ENCODE data around the gene BABAM2. TPM values are rescaled to one million over a fixed set of nuclear protein-coding genes. Genes with fewer than 3 reads are reported as not detected.

The BABAM2 gene
- total RNA-seq, 1 donor from 2014 or later = 34.6 TPM

DNA sequence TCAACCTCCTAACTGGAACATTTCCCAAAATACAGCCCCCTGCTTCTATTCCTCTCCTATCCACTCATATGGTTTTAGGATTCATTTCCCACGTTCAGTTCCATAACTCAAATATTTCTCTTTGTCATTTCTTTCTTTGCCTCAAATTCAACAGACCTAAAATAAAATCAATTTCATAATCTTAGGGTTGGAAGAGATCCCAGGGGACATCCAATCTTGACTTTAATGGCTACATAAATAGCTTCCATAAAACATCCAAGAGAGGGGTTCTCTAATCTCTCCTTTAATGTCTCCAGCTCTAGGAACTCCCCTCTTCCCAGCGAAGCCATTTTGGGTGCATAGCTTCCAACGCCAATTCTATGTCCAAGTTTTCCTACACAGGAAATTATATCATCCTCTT lies 34.1 kb upstream of the BABAM2 start:
- H3K36me3 Mint-ChIP-seq = no peaks in the 10 kb centered on the region
- Histone ChIP-seq H3K27me3 (no peaks in the 10 kb centered on the region), H4K20me1 (ENCODE audit: low read depth) (no peaks in the 10 kb centered on the region), H3F3A (ENCODE audit: low read depth) (no peaks in the 10 kb centered on the region), H3K79me2 (ENCODE audit: low read depth) (no peaks in the 10 kb centered on the region), H3K27ac (no peak overlapping the region), H3K4me3 (no peak overlapping the region), H3K4me1 (no peaks in the 10 kb centered on the region), H3K4me2 (no peak overlapping the region), H3K9me3 (ENCODE audit: low read depth) (peaks cover 8% of the 10 kb centered on the region), H3K36me3 (no peaks in the 10 kb centered on the region), H3K9ac (no peak overlapping the region), H2AFZ (replicated peaks) (no peak overlapping the region)
- no peak for DNase-seq (ENCODE audit: low spot score)
- H3K27ac Mint-ChIP-seq = no peak overlapping the region
- no peak overlapping the region for H3K4me3 Mint-ChIP-seq
- no peaks in the 10 kb centered on the region for H3K4me1 Mint-ChIP-seq
- TF ChIP-seq EZH2phosphoT487 (IDR thresholded peaks at IDR 0.05) (no peak), EZH2 (IDR thresholded peaks at IDR 0.05) (no peak)
- TF ChIP-seq, protein P1, sequence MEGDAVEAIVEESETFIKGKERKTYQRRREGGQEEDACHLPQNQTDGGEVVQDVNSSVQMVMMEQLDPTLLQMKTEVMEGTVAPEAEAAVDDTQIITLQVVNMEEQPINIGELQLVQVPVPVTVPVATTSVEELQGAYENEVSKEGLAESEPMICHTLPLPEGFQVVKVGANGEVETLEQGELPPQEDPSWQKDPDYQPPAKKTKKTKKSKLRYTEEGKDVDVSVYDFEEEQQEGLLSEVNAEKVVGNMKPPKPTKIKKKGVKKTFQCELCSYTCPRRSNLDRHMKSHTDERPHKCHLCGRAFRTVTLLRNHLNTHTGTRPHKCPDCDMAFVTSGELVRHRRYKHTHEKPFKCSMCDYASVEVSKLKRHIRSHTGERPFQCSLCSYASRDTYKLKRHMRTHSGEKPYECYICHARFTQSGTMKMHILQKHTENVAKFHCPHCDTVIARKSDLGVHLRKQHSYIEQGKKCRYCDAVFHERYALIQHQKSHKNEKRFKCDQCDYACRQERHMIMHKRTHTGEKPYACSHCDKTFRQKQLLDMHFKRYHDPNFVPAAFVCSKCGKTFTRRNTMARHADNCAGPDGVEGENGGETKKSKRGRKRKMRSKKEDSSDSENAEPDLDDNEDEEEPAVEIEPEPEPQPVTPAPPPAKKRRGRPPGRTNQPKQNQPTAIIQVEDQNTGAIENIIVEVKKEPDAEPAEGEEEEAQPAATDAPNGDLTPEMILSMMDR (IDR thresholded peaks at IDR 0.05) = no peak
- no peaks in the 10 kb centered on the region for H3K27me3 Mint-ChIP-seq (ENCODE audit: insufficient read depth, low read depth)
- peaks cover 16% of the 10 kb centered on the region for H3K9me3 Mint-ChIP-seq

DNA sequence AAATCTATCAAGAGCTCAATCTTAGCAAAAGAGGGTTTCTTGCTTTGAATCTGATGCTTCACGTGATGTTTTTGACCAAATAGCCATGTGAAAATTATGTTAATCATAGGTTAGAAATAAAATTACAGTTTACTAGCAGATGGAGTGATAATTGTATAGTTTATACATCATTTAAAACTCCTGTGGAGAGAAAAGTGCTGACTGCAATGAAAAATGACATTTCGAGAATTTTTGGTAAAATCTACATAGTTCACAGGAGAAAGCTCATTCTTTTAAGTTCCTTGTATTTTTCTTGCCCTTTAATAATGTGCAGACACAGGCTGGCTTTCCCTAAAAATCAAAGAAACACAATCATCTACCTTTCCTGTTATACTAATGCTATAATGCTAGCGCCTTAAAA lies 33.6 kb upstream of the BABAM2 start:
- no peak overlapping the region for H3K27ac ChIP-seq
- peaks cover 8% of the 10 kb centered on the region for H3K9me3 ChIP-seq (ENCODE audit: low read depth)
- H3K36me3 ChIP-seq = no peaks in the 10 kb centered on the region
- H2AFZ ChIP-seq (replicated peaks) = no peak overlapping the region
- H3K27ac Mint-ChIP-seq = no peak overlapping the region
- H3K4me1 Mint-ChIP-seq = no peaks in the 10 kb centered on the region
- no peak overlapping the region for H3K4me3 Mint-ChIP-seq
- DNase-seq (ENCODE audit: low spot score) = no peak
- no peaks in the 10 kb centered on the region for H4K20me1 ChIP-seq (ENCODE audit: low read depth)
- H3K27me3 ChIP-seq = no peaks in the 10 kb centered on the region
- no peaks in the 10 kb centered on the region for H3K79me2 ChIP-seq (ENCODE audit: low read depth)
- no peak overlapping the region for H3K9ac ChIP-seq
- no peaks in the 10 kb centered on the region for H3K4me1 ChIP-seq
- H3K27me3 Mint-ChIP-seq (ENCODE audit: insufficient read depth, low read depth) = no peaks in the 10 kb centered on the region
- TF ChIP-seq, protein P1 (IDR thresholded peaks at IDR 0.05) = no peak
- TF ChIP-seq EZH2 (IDR thresholded peaks at IDR 0.05) (no peak), EZH2phosphoT487 (IDR thresholded peaks at IDR 0.05) (no peak)
- no peak overlapping the region for H3K4me2 ChIP-seq
- no peak overlapping the region for H3K4me3 ChIP-seq
- no peaks in the 10 kb centered on the region for H3F3A ChIP-seq (ENCODE audit: low read depth)
- H3K36me3 Mint-ChIP-seq = no peaks in the 10 kb centered on the region
- peaks cover 16% of the 10 kb centered on the region for H3K9me3 Mint-ChIP-seq

DNA sequence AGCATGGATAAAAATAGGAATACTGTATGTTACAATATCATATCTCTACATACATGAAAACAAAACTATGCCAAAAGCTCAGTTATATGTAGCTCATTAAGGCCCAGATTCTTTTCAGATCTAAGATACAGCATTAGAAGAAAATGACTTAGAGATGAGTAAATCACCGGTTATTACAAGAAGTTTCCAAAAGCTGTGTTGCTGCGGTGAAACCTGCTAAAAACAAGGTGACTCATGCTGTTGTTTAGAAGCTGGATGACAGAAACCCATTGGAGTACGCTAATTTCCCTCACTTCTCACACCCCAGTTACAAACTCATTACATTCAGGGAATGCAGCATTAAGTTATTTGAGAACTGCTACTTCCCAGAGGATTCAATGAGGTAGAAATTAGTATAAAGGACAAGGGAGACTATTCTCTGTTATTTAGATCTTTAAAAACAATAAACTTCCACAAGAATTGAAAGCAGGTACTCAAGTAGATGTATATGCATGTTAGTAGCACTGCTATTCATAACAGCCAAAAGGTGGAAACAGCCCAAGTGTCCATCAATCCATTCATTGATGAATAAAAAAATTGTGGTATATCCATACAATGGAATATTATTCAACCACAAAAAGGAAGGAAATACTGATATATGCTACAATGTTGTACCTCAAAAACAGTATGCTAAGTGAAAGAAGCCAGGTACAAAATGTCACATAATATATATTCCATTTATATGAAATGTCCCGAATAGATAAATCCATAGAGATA lies 32.9 kb upstream of the BABAM2 start:
- peaks cover 16% of the 10 kb centered on the region for H3K9me3 Mint-ChIP-seq
- no peak overlapping the region for H2AFZ ChIP-seq (replicated peaks)
- no peak overlapping the region for H3K4me3 Mint-ChIP-seq
- TF ChIP-seq EZH2 (IDR thresholded peaks at IDR 0.05) = no peak
- TF ChIP-seq, protein P1 (IDR thresholded peaks at IDR 0.05) = no peak
- no peaks in the 10 kb centered on the region for H3K36me3 ChIP-seq
- no peak overlapping the region for H3K4me2 ChIP-seq
- H3K79me2 ChIP-seq (ENCODE audit: low read depth) = no peaks in the 10 kb centered on the region
- no peaks in the 10 kb centered on the region for H3K27me3 Mint-ChIP-seq (ENCODE audit: insufficient read depth, low read depth)
- no peak overlapping the region for H3K27ac ChIP-seq
- no peak overlapping the region for H3K27ac Mint-ChIP-seq
- peaks cover 8% of the 10 kb centered on the region for H3K9me3 ChIP-seq (ENCODE audit: low read depth)
- no peak overlapping the region for H3K9ac ChIP-seq
- DNase-seq (ENCODE audit: low spot score) = no peak
- H3K27me3 ChIP-seq = no peaks in the 10 kb centered on the region
- no peaks in the 10 kb centered on the region for H4K20me1 ChIP-seq (ENCODE audit: low read depth)
- no peak overlapping the region for H3K4me3 ChIP-seq
- H3K36me3 Mint-ChIP-seq = no peaks in the 10 kb centered on the region
- H3F3A ChIP-seq (ENCODE audit: low read depth) = no peaks in the 10 kb centered on the region
- H3K4me1 ChIP-seq = no peaks in the 10 kb centered on the region
- no peaks in the 10 kb centered on the region for H3K4me1 Mint-ChIP-seq

Data from neural progenitor cell (in vitro differentiated cells).